Ramos (cell line): ENCODE measurements around the gene ZBTB20.
"Not testable (repeated sequence)": the region's sequence is repeated elsewhere in the genome, so short reads cannot be mapped to it uniquely, and the experiment has no call there.

Experiments used
- in situ Hi-C: fragments of 300-500 bp; cut with MboI; formaldehyde crosslinking; loops from one replicate; pipeline ENCODE4 v1.14.3; 2022; ENCODE audit warnings: low sequenced_read_pairs; ENCODE audit not compliant: unreplicated experiment

The ZBTB20 gene

DNA sequence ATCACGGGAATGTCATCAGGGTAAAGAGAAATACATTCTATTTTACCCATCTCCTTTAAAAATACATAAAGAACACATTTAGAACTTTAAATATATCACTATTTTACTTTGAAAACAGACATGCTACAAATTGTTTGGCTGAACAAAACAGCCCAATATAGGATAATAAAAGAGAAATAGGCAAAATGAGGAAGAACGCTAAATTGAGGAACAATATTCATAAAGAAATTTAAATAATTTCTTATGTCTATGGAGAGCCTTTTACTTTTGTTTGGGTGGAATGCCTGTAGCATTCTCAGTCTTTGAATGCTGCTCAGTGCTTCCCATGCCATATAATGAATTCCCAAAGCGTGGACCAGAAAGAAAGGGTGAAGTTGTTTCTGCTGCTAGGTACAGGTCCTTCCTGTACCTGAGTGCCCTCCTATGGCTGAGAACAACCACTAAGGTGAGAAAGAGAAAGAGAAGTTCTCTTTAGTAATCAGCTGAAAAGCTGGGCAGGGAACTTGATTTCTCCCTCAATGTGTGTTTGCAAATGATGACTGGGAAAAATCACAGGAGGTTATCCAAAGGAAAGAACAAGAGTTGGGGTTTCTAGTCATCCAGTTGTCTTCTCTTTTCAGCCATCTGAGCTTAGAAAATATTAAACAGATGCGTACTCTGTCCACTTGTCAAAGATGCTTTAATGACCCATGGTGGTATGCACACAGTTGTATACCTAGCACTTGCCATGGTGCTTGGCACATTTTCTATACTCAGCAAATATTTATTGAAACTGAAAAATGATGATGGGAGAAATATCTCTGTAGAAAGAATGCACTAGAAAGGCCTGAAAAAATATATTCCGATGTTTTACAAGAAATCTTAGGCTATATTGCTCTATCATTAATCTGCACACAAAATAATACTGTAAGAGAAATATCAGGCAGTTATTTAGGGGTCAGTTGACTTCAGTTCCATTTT lies 448.7 kb downstream of the ZBTB20 start:
- in situ Hi-C loops = no loop called here

DNA sequence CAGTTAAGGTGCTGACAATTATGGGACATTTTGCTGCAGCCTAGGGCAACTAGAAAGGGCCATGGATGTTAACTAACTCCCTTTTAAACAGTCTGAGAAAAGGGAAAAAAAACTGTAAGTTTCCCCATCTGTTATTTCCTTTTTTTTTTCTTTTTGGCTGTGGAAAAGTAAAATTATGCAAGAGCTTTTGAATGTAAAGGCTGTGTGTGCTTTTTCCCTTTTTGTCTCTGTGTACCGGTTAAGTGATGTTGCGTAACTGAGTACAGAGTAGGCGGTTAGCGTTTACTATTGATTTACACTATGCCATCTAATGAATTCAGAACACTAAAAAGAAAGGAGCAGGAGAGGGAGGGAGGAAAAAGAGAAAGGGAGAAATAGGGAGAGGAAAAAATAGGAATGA lies 449.7 kb downstream of the ZBTB20 start:
- in situ Hi-C loops = no loop called here

DNA sequence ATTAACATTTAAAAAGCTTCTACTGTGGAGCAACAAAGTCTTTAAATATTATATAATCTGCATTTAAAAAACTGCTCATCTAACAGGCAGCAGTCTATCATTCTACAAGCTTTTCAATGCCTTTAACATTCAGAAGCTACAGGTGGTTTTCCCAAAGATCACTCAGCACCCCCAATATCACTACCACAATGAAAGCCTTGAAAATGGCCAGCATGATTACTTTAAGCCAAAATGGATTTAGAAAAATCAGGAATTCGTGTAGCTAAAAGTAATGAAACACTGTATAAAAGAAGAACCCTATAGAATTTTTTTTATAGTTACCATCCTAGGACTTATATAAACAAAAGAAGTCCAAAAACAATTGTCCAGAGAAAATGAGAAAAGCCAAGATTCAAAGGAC lies 452.8 kb downstream of the ZBTB20 start:
- in situ Hi-C loops = no loop called here

DNA sequence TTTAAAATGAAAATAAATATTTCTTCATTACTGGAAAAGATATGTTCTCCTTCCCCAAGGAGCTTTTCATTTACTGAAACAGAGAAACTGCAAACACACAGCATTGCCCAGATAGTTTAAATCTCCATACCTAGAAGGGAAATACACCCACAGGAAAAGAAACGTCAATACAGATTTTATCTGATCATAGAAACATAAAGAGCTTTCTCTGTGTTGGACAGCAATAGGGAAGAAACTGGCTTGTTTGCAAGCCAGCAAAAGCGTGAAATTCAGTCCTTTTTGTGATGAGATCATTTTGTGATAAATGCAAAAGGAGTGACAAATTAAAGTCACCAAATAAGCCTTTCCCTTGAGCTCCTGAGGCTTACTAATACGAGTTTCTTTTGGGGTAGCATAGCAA lies 455.2 kb downstream of the ZBTB20 start:
- in situ Hi-C loops = no loop called here

DNA sequence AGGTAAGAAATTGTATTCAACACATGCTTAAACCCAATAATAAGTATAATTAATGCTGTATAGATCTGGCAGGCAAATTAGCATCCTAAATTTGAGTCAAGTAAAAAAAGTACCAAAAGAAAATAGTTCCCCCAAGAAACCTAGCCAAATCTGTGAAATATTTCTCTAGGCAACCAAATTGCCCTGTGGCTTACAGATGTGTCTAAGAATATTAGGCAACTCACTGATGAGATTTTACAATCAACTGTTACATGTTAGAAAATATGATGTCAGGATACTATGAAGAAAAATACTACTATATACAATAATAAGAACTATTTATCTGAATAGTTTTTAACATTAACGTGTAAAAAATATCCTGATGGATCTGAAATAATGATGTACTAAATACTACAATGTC lies 456.2 kb downstream of the ZBTB20 start:
- in situ Hi-C loops = no loop called here

DNA sequence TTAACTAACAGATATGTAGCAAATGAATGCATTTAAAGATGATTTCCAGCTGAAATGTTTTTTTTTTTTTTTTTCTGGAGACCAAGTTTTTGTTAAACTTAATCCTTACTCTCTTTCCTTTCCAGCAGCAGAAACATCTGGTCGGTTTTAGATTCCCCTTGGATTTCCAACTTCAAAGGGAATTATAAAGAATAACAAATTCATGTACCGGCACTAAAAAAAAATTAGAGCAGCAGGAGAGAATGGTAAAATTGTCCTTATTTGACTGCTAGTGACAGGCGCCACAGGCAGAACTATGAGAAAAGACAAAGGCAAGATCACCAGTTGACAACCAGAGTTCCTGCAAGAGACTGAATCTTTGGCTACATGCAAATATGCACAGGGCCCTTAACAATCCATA lies 459.9 kb downstream of the ZBTB20 start:
- in situ Hi-C loops = no loop called here

DNA sequence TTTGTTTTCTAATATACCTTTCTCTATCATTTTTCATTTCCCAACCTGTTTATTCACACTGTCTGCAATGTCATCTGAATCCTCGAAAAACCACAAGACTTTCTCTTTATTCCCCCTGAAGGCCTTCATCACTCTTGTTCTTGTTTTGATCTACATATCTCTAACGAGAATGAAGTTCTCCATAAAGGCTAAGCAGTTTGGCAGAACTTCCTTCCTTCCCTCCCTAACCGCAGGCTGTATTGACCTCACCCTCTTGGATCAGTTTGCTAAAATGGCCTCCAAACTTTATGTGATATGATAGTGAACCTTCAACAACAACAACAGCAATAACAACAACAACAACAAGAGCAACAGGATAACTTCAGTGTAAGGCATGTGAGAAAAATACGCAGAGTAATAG lies 460.5 kb downstream of the ZBTB20 start:
- in situ Hi-C loops = no loop called here

DNA sequence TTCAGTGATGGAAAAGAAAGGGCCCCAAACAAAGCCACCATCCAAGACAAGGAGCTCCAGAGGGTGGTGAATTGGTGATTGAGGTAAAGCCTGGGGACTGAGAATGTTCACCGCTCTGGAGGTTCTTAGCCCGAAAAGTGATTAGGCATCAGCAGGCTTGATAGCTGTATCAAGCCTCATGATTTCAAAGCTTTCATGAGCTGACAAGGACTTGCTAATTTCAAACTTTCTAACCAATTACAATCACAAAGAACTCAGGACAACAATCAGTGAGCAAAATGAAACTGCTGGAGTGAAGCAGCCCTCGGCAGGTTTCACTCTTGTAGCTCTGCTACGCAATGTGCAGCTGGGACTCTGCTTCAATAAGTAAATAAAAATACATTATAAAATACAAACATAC lies 461.9 kb downstream of the ZBTB20 start:
- in situ Hi-C loops = no loop called here

DNA sequence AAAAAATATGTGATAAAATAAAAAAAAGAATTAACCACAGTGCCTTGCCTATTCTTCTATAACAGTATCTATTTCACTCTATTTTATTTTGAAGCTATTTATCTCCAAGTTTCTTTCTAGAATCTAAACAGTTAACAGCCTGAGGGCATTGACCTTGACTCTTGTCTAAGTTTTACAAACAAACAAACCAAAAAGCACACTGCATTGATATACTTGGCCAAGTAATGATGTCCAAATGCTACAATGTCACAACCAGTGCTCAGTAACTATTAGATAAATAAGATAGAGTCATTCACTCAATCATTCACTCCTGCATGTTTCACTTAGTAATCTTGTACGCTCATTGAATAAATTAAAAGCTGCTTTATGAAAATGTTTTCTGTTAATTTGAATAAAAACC lies 466.8 kb downstream of the ZBTB20 start:
- in situ Hi-C loops = no loop called here

DNA sequence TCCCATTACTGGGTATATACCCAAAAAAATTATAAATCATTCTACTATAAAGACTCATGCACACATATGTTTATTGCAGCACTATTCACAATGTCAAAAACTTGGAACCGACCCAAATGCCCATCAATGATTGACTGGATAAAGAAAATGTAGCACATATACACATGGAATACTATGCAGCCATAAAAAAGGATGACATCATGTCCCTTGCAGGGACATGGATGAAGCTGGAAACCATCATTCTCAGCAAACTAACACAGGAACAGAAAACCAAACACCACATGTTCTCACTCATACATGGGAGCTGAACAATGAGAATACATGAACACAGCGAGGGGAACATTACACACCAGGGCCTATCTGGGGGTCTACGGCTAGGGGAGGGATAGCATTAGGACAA lies 467.3 kb downstream of the ZBTB20 start:
- in situ Hi-C loops = not testable (repeated sequence)

DNA sequence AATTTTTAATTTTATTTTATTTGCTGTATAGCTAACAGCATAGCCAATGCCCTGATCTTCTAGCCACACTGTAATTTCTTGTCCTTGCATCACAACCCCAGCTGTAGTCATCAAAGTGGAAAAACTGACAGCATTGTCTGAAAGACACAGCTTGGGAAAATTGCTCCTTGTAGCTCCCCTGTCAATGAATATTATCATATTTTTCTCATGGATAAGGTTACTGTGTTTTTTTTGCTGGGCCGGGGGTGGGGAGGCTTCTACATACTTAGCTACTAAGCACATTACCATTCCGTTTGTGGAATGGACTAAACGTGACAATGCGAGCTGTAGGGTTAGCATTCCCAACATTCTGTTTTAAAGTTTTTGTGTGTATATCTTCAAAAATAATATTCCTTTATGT lies 472.0 kb downstream of the ZBTB20 start:
- in situ Hi-C loops = no loop called here

DNA sequence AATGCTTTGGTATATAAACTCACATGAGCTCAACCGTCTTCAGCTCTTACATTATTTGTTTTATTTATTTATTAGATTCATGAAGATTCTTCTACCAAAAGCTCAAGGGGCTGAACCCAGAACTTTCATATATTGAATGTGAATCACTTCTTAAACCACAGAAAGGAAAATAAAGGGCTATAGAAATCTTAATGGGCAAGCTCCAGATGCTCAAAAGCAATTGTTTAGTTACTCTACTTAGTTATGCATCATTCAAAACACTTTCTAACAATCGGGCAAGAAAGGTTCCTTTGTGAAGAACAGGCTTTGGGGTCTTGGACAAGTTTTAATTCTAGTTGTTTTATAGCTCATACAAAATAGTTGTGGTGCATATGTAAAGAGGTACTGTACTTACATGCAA lies 473.1 kb downstream of the ZBTB20 start:
- in situ Hi-C loops = no loop called here

DNA sequence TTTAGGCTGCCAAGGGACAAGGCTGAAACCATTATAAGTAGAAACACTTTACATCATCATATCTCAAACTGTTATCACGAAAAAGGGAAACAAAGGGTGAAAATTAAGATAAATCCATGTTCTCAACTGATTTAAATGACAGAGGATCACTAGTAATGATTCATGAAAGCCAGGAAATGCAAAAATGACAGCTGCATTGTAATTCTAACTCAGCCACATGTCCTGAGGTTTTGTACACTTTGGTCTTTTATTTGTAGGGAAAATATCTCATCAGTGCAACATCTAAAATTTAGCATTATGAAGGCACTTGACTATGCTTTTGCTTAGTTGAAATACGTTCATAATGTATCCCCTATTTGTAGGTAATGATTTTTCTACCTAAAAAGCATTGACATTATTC lies 473.6 kb downstream of the ZBTB20 start:
- in situ Hi-C loops = no loop called here

DNA sequence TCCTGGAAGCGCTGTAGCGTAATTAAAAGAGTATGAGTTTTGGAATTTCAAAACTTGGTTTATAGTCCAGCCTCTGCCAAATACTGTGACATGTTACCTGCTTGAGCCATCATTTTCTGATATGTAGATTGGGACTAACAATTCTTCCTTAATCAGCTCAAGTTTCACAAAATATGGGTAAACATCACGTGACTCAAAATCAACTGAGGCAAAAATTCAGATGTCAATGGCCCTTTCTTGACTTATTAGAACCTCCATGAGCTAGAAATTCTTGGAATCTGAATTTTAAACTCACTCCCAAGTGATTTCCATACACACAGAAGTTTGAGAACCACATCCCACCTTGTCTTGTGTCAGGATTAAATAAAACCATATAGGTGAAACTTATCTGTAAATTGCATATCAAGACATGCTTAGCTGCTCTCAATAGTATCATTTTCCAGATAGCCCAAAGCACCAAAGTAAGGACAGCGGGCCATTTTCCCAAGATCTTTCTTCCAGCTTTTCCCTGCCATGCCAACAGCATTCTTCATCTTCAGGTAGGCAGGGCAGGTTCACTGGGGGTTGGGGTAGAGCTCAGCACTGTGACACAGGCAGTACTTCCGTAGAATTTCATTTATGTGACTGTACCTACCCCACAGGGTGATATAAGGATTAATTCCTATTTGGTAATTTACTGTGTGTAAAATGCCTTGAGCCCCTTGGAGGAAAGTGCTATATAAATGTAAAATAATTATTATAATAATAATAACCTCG lies 474.2 kb downstream of the ZBTB20 start:
- in situ Hi-C loops = no loop called here

DNA sequence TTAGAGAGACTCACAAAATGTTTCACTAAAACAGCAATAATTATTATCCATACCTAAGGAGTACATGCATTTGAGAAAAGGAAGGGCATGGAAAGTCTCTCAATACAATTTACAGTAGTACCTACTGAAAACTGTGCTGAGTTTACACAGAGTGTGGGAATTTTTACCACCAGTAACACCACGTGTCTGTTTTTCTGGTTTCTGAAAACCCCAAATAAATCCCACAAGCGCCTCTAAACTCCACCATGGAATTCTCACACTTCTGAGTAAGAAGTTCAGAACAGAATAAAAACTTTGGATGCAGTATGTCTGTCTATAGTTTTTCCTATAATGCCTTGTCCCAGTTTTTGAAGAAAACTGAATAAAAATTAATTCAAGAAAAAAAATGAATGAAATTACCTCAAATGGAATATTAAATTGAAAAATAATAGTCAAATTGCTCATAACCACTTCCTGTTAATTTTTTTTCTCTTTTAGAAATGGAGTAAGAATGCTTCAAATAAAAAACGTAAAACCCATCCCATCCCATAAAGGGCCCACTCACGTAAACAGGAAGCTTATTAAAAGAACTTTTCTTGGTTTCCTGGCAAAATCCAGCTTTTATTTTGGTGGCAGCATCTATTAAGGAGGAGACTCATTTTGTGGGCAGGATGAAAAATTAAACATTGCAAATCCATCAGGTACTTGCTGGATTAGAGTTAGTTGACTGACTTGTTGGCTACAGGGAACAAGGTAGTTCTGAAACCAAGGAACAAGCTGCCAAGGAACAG lies 475.2 kb downstream of the ZBTB20 start:
- in situ Hi-C loops = no loop called here

DNA sequence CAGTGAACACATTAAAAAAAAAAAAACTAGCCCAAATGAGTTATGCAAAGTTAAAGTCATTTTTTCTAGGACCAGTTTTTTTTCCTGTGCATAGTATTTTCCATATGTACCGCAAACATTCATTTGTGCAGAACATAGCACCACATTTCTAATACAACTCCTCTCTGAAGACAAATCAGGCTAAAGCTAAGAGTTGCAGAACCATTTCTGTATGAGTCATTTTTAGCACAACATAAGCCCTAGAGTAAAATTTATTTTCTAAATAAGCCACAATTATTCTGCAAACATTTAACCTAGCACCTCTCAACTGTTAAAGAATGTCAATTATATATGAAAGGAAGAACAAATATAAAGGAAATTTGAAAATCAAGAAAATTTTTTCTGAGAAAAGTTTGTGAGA lies 477.5 kb downstream of the ZBTB20 start:
- in situ Hi-C loops = no loop called here

DNA sequence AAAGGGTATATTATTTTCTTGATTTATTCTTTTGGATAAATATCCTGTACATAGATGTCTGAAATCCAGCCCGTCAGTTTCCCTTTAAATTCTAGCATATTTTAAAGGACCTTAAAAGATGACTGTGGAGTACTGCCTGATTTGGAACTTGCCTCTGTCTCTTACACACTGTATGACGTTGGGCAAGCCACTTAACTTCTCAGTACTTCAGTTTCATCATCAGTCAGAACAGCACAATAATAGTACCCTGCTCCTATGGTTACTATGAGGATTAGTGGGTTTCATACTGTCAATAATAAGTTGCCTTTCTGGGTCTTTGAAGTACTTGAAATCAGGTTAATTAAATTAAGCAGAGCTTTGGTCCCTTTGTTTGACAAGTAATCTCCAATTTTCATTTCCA lies 479.0 kb downstream of the ZBTB20 start:
- in situ Hi-C loops = no loop called here

DNA sequence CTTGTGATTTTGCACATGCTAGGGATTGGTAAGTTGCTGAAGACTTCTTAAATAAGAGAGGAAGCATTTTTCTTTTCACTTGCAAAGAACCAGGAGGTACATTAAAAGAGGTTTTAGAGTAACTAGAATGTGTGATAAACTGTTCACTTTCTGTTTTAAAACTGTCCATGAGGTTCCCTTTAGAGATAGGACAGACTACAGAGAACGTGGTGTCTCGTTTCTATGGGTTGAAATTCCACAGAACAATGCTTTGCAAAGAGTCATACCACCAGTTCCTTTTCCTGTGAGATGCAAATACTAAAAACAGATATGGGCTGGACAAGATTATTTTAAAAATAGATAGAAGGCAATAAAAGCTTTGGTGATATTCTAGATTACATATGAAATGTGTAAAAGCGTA lies 480.5 kb downstream of the ZBTB20 start:
- in situ Hi-C loops = no loop called here

DNA sequence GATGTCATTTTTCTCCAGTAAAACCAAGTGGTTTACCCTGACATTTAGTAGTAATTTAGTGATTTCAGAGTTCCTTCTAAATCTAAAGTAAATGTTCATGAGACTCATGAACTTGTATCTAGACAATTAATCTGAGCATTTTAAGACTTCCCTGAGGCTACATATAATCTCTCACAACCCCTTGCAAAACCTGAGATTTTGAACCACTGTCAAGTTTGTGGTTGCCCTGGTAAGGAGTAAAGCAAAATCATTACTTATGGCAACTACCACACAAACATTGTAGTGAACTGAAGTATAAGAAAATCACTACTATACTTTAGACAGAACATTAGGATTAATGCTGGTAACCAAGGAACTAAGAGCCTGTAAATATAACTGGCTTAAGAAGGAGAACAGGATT lies 483.1 kb downstream of the ZBTB20 start:
- in situ Hi-C loops = no loop called here

DNA sequence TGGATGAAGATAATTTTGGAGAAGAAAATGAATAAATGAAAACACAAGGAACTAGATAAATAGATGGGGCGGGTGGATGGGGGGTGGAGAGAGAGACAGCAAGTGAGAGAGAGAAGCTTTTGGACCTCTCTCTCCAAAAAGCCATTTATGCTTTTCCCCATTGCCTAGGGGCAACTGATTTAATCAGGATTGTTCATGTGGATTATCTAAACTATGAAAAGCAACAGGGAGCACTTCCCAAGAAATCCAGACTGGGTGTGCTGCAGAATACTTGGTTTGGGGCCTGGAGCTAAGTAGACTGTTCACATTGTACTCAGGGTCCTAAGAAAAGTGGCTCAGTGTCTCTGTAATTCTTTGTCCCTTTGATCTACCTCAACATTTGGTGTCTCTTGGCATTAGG lies 486.3 kb downstream of the ZBTB20 start:
- in situ Hi-C loops = no loop called here

DNA sequence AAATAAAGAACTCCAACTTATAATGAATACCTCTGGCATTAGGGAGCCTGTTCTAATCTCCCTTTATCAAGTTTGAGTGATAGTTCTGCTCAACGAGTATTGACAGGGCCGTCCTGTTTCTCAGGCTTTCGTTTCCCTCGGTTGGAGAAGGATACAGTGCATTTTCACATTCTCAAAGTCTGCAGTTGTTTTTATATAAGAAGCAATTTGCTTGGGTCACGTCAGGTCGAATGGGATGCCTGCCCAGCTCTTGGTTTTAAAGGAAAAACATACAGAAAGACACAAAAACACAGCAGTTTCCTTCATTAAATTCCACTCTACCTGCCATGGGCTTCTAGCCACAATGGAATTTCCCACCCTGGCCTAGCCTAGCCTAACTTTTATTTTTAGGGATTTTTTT lies 487.0 kb downstream of the ZBTB20 start:
- in situ Hi-C loops = no loop called here
